ENCODE measurements around the gene SEZ6.

GRCh38 chr17:28951428-28951990 lies 54.3 kb downstream of the SEZ6 start, which contains the start of gene PHF12:
- TF ChIP-seq, protein P1, sequence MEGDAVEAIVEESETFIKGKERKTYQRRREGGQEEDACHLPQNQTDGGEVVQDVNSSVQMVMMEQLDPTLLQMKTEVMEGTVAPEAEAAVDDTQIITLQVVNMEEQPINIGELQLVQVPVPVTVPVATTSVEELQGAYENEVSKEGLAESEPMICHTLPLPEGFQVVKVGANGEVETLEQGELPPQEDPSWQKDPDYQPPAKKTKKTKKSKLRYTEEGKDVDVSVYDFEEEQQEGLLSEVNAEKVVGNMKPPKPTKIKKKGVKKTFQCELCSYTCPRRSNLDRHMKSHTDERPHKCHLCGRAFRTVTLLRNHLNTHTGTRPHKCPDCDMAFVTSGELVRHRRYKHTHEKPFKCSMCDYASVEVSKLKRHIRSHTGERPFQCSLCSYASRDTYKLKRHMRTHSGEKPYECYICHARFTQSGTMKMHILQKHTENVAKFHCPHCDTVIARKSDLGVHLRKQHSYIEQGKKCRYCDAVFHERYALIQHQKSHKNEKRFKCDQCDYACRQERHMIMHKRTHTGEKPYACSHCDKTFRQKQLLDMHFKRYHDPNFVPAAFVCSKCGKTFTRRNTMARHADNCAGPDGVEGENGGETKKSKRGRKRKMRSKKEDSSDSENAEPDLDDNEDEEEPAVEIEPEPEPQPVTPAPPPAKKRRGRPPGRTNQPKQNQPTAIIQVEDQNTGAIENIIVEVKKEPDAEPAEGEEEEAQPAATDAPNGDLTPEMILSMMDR (conservative IDR thresholded peaks at IDR 0.05 in 1 of 2, IDR thresholded peaks at IDR 0.05 in 1 of 2; ENCODE audit: extremely low read depth in 1 of 2, insufficient read depth in 1 of 2, low read depth in 1 of 2, low read length in 2 of 2) = no peak
- TF ChIP-seq EZH2 (IDR thresholded peaks at IDR 0.05; ENCODE audit: borderline replicate concordance, low read length) = no peak

All from mammary epithelial cell (primary cell).